Measurements from ENCODE around the gene CYBA.
A peak's percentile ranks its signal among the peaks of the same experiment; 100 is the strongest.

The CYBA gene

DNA sequence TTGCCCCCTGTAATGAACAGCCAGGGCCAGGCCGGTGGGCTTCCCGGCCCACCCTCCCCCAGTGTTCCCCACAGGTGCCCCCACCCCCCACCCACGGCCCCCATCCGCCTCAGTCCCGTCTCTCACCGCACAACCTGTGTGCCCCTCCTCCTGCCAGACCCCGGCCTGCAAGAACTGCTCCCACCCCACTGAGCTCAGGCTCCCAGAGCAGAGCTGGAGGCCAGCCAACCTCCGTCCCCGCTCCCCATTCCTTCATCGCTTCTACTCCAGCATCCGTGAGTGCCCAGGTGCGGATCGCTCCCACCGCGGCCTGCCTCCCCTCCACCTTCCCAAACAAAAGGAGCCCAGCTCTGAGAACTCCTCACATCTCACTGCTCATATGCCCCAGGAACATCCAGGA, 7.9 kb upstream of the CYBA start:
- H3K4ac ChIP-seq (ENCODE audit: low read depth, low read length) = peak overlapping the region; percentile 71
- no peak overlapping the region for H4K91ac ChIP-seq (ENCODE audit: low read depth, low read length)
- H2AFZ ChIP-seq (ENCODE audit: insufficient read depth, low read length, poor library complexity) = no peak overlapping the region
- DNase-seq = no peak
- peaks cover 55 to 62% of the 10 kb centered on the region in 2 experiments for H3K36me3 ChIP-seq (ENCODE audit: control insufficient read depth in 1 of 2, insufficient read depth in 2 of 2, low read length in 2 of 2)
- H2BK120ac ChIP-seq (ENCODE audit: insufficient read depth, low read length, poor library complexity) = no peak overlapping the region
- H3K9me3 ChIP-seq (ENCODE audit: insufficient read depth, low read depth, low read length) = peaks cover 7% of the 10 kb centered on the region
- no peak overlapping the region for H2BK12ac ChIP-seq (ENCODE audit: low read length)
- H3K18ac ChIP-seq (ENCODE audit: low read length) = no peak overlapping the region
- H4K12ac ChIP-seq (ENCODE audit: low read depth, low read length) = no peak overlapping the region
- H3K27ac ChIP-seq (ENCODE audit: low read depth, low read length) = no peak overlapping the region
- no peak overlapping the region for H3K14ac ChIP-seq (ENCODE audit: low read length)
- no peak overlapping the region for H2BK5ac ChIP-seq (ENCODE audit: low read depth, low read length, poor library complexity)
- no peak overlapping the region for H3K4me3 ChIP-seq (ENCODE audit: low read depth, low read length)
- peaks cover 2 to 7% of the 10 kb centered on the region in 2 experiments for H3K4me1 ChIP-seq (ENCODE audit: control insufficient read depth in 1 of 2, insufficient read depth in 2 of 2, low read length in 2 of 2)
- no peak overlapping the region for H2AK5ac ChIP-seq (ENCODE audit: low read length)
- H4K8ac ChIP-seq (ENCODE audit: low read depth, low read length) = no peak overlapping the region
- H3K79me2 ChIP-seq (ENCODE audit: control insufficient read depth, insufficient read depth, low read length, poor library complexity) = peaks cover 25% of the 10 kb centered on the region
- no peaks in the 10 kb centered on the region for H3K27me3 ChIP-seq (ENCODE audit: insufficient read depth, low read length)
- H3K79me1 ChIP-seq (ENCODE audit: low read length) = peaks cover 14% of the 10 kb centered on the region
- no peak overlapping the region for H3K4me2 ChIP-seq (ENCODE audit: low read length)
- no CpG with 5 or more reads among the region's 15 CpGs for WGBS (ENCODE audit: extremely low coverage, insufficient coverage, insufficient read length)
- no peak overlapping the region for H3K23ac ChIP-seq (ENCODE audit: low read length)
- H3K9ac ChIP-seq (ENCODE audit: low read length) = no peak overlapping the region

DNA sequence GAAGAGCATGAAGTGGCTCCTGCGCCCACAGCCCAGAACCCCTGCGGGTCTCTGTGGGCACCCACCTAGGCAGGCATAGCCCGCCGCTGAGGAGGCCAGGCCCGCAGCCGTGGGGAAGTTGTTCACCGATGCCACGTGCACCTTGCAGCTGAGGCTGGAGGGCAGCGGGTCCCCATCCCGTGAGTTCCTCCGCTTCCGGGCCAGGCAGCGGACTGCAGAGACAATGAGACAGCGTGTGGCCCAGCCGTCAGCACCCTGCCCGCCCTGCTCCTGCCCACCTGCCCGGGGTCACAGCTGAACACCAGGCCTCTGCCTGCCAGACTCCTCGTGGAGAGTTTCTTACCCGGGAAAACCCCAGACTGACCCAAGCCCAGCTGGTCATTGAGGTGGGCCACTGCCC, 6.5 kb upstream of the CYBA start:
- Histone ChIP-seq H3K9ac (ENCODE audit: low read length) (no peak overlapping the region), H2AK5ac (ENCODE audit: low read length) (no peak overlapping the region), H2BK12ac (ENCODE audit: low read length) (no peak overlapping the region), H4K91ac (ENCODE audit: low read depth, low read length) (no peak overlapping the region), H3K79me2 (ENCODE audit: control insufficient read depth, insufficient read depth, low read length, poor library complexity) (peaks cover 15% of the 10 kb centered on the region), H3K14ac (ENCODE audit: low read length) (no peak overlapping the region), H3K27ac (ENCODE audit: low read depth, low read length) (no peak overlapping the region), H3K23ac (ENCODE audit: low read length) (no peak overlapping the region), H2BK5ac (ENCODE audit: low read depth, low read length, poor library complexity) (no peak overlapping the region), H2AFZ (ENCODE audit: insufficient read depth, low read length, poor library complexity) (no peak overlapping the region), H3K27me3 (ENCODE audit: insufficient read depth, low read length) (no peaks in the 10 kb centered on the region), H3K4me2 (ENCODE audit: low read length) (no peak overlapping the region), H3K18ac (ENCODE audit: low read length) (no peak overlapping the region), H3K79me1 (ENCODE audit: low read length) (peaks cover 3% of the 10 kb centered on the region), H3K4me3 (ENCODE audit: low read depth, low read length) (no peak overlapping the region), H3K4me1 (ENCODE audit: control insufficient read depth in 1 of 2, insufficient read depth in 2 of 2, low read length in 2 of 2) (peaks cover 2 to 7% of the 10 kb centered on the region in 2 experiments), H4K12ac (ENCODE audit: low read depth, low read length) (no peak overlapping the region), H3K4ac (ENCODE audit: low read depth, low read length) (peak overlapping the region; percentile 15), H3K9me3 (ENCODE audit: insufficient read depth, low read depth, low read length) (peaks cover 5% of the 10 kb centered on the region), H2BK120ac (ENCODE audit: insufficient read depth, low read length, poor library complexity) (no peak overlapping the region), H3K36me3 (ENCODE audit: control insufficient read depth in 1 of 2, insufficient read depth in 2 of 2, low read length in 2 of 2) (peaks cover 69 to 75% of the 10 kb centered on the region in 2 experiments), H4K8ac (ENCODE audit: low read depth, low read length) (no peak overlapping the region)
- WGBS (ENCODE audit: extremely low coverage, insufficient coverage, insufficient read length) = no CpG with 5 or more reads among the region's 19 CpGs
- no peak for DNase-seq

DNA sequence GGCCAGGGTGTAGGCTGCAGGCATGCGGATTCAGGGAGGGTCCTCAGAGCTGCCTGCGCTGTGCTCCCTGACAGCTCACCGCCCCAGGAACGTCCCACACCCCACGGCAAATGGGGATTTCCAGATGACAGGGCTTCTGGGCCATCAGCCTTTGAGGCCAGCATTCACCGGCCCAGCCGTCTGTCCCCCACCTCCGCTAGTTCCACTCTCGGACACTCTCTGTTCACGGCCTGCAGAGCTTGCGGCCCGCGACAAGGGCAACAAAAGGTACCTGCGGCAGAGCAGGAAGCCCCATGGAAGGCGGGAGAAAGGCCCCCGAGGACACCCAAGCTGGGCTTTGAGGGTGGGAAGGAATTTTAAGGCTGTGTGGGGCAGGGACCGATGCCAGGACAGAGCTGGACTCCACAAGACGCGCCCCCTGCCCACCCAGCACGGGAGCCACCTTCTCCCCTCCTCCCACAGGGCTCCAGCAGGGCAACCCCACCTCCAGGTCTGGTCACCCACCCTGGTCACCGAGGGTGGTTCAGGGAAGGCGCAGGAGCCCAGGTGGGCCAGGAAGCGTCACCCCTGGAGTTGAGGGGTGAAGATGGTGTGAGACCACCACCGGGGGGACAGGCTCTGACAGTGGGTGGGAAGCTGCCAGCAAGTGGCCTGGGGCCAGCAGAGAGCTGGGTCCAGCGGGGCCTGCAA, 5.6 kb upstream of the CYBA start:
- no peak overlapping the region for H4K8ac ChIP-seq (ENCODE audit: low read depth, low read length)
- peaks cover 7 to 9% of the 10 kb centered on the region in 2 experiments for H3K4me1 ChIP-seq (ENCODE audit: control insufficient read depth in 1 of 2, insufficient read depth in 2 of 2, low read length in 2 of 2)
- DNase-seq = no peak
- H3K9ac ChIP-seq (ENCODE audit: low read length) = no peak overlapping the region
- peaks cover 5% of the 10 kb centered on the region for H3K9me3 ChIP-seq (ENCODE audit: insufficient read depth, low read depth, low read length)
- no CpG with 5 or more reads among the region's 25 CpGs for WGBS (ENCODE audit: extremely low coverage, insufficient coverage, insufficient read length)
- H3K27me3 ChIP-seq (ENCODE audit: insufficient read depth, low read length) = no peaks in the 10 kb centered on the region
- H2AK5ac ChIP-seq (ENCODE audit: low read length) = no peak overlapping the region
- peaks cover 78 to 82% of the 10 kb centered on the region in 2 experiments for H3K36me3 ChIP-seq (ENCODE audit: control insufficient read depth in 1 of 2, insufficient read depth in 2 of 2, low read length in 2 of 2)
- no peak overlapping the region for H3K4me2 ChIP-seq (ENCODE audit: low read length)
- no peak overlapping the region for H3K23ac ChIP-seq (ENCODE audit: low read length)
- peak overlapping the region; percentile 48 for H3K4me3 ChIP-seq (ENCODE audit: low read depth, low read length)
- no peaks in the 10 kb centered on the region for H3K79me1 ChIP-seq (ENCODE audit: low read length)
- H3K27ac ChIP-seq (ENCODE audit: low read depth, low read length) = no peak overlapping the region
- H4K91ac ChIP-seq (ENCODE audit: low read depth, low read length) = no peak overlapping the region
- no peak overlapping the region for H2BK12ac ChIP-seq (ENCODE audit: low read length)
- no peak overlapping the region for H2BK120ac ChIP-seq (ENCODE audit: insufficient read depth, low read length, poor library complexity)
- H3K14ac ChIP-seq (ENCODE audit: low read length) = no peak overlapping the region
- H2BK5ac ChIP-seq (ENCODE audit: low read depth, low read length, poor library complexity) = no peak overlapping the region
- no peak overlapping the region for H3K18ac ChIP-seq (ENCODE audit: low read length)
- H2AFZ ChIP-seq (ENCODE audit: insufficient read depth, low read length, poor library complexity) = no peak overlapping the region
- peaks cover 9% of the 10 kb centered on the region for H3K79me2 ChIP-seq (ENCODE audit: control insufficient read depth, insufficient read depth, low read length, poor library complexity)
- H4K12ac ChIP-seq (ENCODE audit: low read depth, low read length) = no peak overlapping the region
- no peak overlapping the region for H3K4ac ChIP-seq (ENCODE audit: low read depth, low read length)

DNA sequence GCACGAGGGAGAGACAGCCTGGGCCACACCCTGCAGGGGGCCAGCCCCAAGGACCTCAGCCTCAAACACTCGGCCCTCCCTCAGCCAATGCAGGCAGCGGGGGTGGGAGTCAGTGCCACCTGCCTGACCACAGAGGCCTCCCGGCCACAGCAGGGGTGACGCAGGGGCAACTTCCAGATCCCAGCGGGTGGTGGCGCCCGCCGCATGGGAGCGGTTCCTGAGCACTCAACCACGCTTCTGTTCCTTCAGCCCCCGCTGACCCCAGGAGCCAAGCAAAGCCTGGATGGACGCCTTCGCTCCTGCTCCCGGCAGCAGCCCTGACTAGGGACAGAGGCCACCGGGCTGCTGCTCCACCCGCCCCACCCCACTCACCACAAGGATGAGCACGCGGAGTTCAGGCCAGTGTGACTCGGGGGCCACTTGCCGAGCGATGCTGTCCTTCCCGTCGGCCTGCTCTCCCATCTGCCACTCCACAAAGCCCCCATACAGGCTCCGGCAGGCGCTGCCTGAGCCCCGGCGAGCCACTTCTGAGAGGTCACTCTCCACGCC, 5.0 kb upstream of the CYBA start:
- no peak overlapping the region for H4K8ac ChIP-seq (ENCODE audit: low read depth, low read length)
- no peak overlapping the region for H3K14ac ChIP-seq (ENCODE audit: low read length)
- H3K4ac ChIP-seq (ENCODE audit: low read depth, low read length) = no peak overlapping the region
- no peak overlapping the region for H4K12ac ChIP-seq (ENCODE audit: low read depth, low read length)
- no peak for DNase-seq
- H3K4me3 ChIP-seq (ENCODE audit: low read depth, low read length) = no peak overlapping the region
- H3K4me2 ChIP-seq (ENCODE audit: low read length) = no peak overlapping the region
- H4K91ac ChIP-seq (ENCODE audit: low read depth, low read length) = no peak overlapping the region
- H3K9ac ChIP-seq (ENCODE audit: low read length) = no peak overlapping the region
- H3K27me3 ChIP-seq (ENCODE audit: insufficient read depth, low read length) = no peaks in the 10 kb centered on the region
- no peak overlapping the region for H2BK120ac ChIP-seq (ENCODE audit: insufficient read depth, low read length, poor library complexity)
- H3K9me3 ChIP-seq (ENCODE audit: insufficient read depth, low read depth, low read length) = peaks cover 5% of the 10 kb centered on the region
- no peak overlapping the region for H3K27ac ChIP-seq (ENCODE audit: low read depth, low read length)
- H3K79me2 ChIP-seq (ENCODE audit: control insufficient read depth, insufficient read depth, low read length, poor library complexity) = peaks cover 9% of the 10 kb centered on the region
- H3K4me1 ChIP-seq (ENCODE audit: control insufficient read depth in 1 of 2, insufficient read depth in 2 of 2, low read length in 2 of 2) = peaks cover 10 to 12% of the 10 kb centered on the region in 2 experiments
- no peak overlapping the region for H2BK12ac ChIP-seq (ENCODE audit: low read length)
- peaks cover under 1% of the 10 kb centered on the region for H3K79me1 ChIP-seq (ENCODE audit: low read length)
- no peak overlapping the region for H3K23ac ChIP-seq (ENCODE audit: low read length)
- no CpG with 5 or more reads among the region's 29 CpGs for WGBS (ENCODE audit: extremely low coverage, insufficient coverage, insufficient read length)
- no peak overlapping the region for H2BK5ac ChIP-seq (ENCODE audit: low read depth, low read length, poor library complexity)
- no peak overlapping the region for H3K18ac ChIP-seq (ENCODE audit: low read length)
- peaks cover 80 to 82% of the 10 kb centered on the region in 2 experiments for H3K36me3 ChIP-seq (ENCODE audit: control insufficient read depth in 1 of 2, insufficient read depth in 2 of 2, low read length in 2 of 2)
- H2AFZ ChIP-seq (ENCODE audit: insufficient read depth, low read length, poor library complexity) = no peak overlapping the region
- H2AK5ac ChIP-seq (ENCODE audit: low read length) = no peak overlapping the region

Data from trophoblast cell (in vitro differentiated cells and primary cell).